Mucosa of stomach (tissue), 1 donor: Measurements from ENCODE around the gene LGALS1.

Experiments used
- H3K27me3 ChIP-seq: one replicate; pipeline ENCODE4 v1.7.0; 2013; ENCODE audit warnings: mild to moderate bottlenecking, low read length; ENCODE audit not compliant: control insufficient read depth, insufficient read depth
- H3K36me3 ChIP-seq: one replicate; pipeline ENCODE4 v1.7.0; 2013; ENCODE audit warnings: low read length; ENCODE audit not compliant: control insufficient read depth, insufficient read depth
- H3K4me1 ChIP-seq: one replicate; pipeline ENCODE4 v1.7.0; 2013; ENCODE audit warnings: mild to moderate bottlenecking, low read length; ENCODE audit not compliant: control insufficient read depth, insufficient read depth
- H3K4me3 ChIP-seq: one replicate; pipeline ENCODE4 v1.7.0; 2013; ENCODE audit warnings: low read length
- H3K9ac ChIP-seq: one replicate; pipeline ENCODE4 v1.7.0; 2013; ENCODE audit warnings: mild to moderate bottlenecking, low read length, moderate library complexity
- H3K9me3 ChIP-seq: one replicate; pipeline ENCODE4 v1.7.0; 2013; ENCODE audit warnings: mild to moderate bottlenecking, low read length, moderate library complexity; ENCODE audit not compliant: control insufficient read depth
- donor health status: Pancreatic carcinoma.

The LGALS1 gene

GRCh38 chr22:37674951-37675929 is at the start of gene LGALS1:
LGALS1 (plus strand) TSS chr22:37675636; CDS start chr22:37675703, 67 bp downstream.
- Histone ChIP-seq H3K4me3 (peak within 1 kb of the TSS; percentile 50), H3K27me3 (no peaks in the 10 kb centered on the region), H3K9ac (peak within 1 kb of the TSS; percentile 65), H3K4me1 (peaks cover 37% of the 10 kb centered on the region), H3K9me3 (no peaks in the 10 kb centered on the region), H3K36me3 (no peaks in the 10 kb centered on the region)

- Histone ChIP-seq H3K27me3 (no peaks in the 10 kb centered on the region), H3K9me3 (no peaks in the 10 kb centered on the region), H3K36me3 (peaks cover 6% of the 10 kb centered on the region), H3K4me1 (peaks cover 27% of the 10 kb centered on the region), H3K4me3 (no peak overlapping the region), H3K9ac (no peak overlapping the region)
Observed at GRCh38 chr22:37625737-37626136, 49.7 kb upstream of the LGALS1 start.

- no peaks in the 10 kb centered on the region for H3K27me3 ChIP-seq
- no peaks in the 10 kb centered on the region for H3K9me3 ChIP-seq
- H3K4me1 ChIP-seq = peaks cover 27% of the 10 kb centered on the region
- no peak overlapping the region for H3K9ac ChIP-seq
- H3K36me3 ChIP-seq = peaks cover 6% of the 10 kb centered on the region
- H3K4me3 ChIP-seq = no peak overlapping the region
Observed at GRCh38 chr22:37626144-37626543, 49.3 kb upstream of the LGALS1 start.

- H3K9me3 ChIP-seq = no peaks in the 10 kb centered on the region
- no peak overlapping the region for H3K9ac ChIP-seq
- no peak overlapping the region for H3K4me3 ChIP-seq
- no peaks in the 10 kb centered on the region for H3K27me3 ChIP-seq
- H3K36me3 ChIP-seq = peaks cover 6% of the 10 kb centered on the region
- peaks cover 27% of the 10 kb centered on the region for H3K4me1 ChIP-seq
Observed at GRCh38 chr22:37626556-37627075, 48.8 kb upstream of the LGALS1 start.

- no peak overlapping the region for H3K4me3 ChIP-seq
- H3K36me3 ChIP-seq = peaks cover 6% of the 10 kb centered on the region
- H3K9me3 ChIP-seq = no peaks in the 10 kb centered on the region
- H3K27me3 ChIP-seq = no peaks in the 10 kb centered on the region
- no peak overlapping the region for H3K9ac ChIP-seq
- H3K4me1 ChIP-seq = peaks cover 27% of the 10 kb centered on the region
Observed at GRCh38 chr22:37627121-37627520, 48.3 kb upstream of the LGALS1 start.

GRCh38 chr22:37627545-37627944 is 47.9 kb upstream of the LGALS1 start:
- Histone ChIP-seq H3K27me3 (no peaks in the 10 kb centered on the region), H3K36me3 (peaks cover 6% of the 10 kb centered on the region), H3K4me3 (no peak overlapping the region), H3K9me3 (no peaks in the 10 kb centered on the region), H3K4me1 (peaks cover 31% of the 10 kb centered on the region), H3K9ac (no peak overlapping the region)

GRCh38 chr22:37628830-37629229 is 46.6 kb upstream of the LGALS1 start:
- H3K4me3 ChIP-seq = no peak overlapping the region
- H3K9me3 ChIP-seq = no peaks in the 10 kb centered on the region
- no peak overlapping the region for H3K9ac ChIP-seq
- peaks cover 41% of the 10 kb centered on the region for H3K4me1 ChIP-seq
- no peaks in the 10 kb centered on the region for H3K27me3 ChIP-seq
- peaks cover 6% of the 10 kb centered on the region for H3K36me3 ChIP-seq

GRCh38 chr22:37629928-37630327 is 45.5 kb upstream of the LGALS1 start:
- H3K4me3 ChIP-seq = no peak overlapping the region
- H3K9me3 ChIP-seq = no peaks in the 10 kb centered on the region
- no peak overlapping the region for H3K9ac ChIP-seq
- peaks cover 48% of the 10 kb centered on the region for H3K4me1 ChIP-seq
- no peaks in the 10 kb centered on the region for H3K27me3 ChIP-seq
- H3K36me3 ChIP-seq = peaks cover 6% of the 10 kb centered on the region

GRCh38 chr22:37630839-37631435 is 44.5 kb upstream of the LGALS1 start:
- Histone ChIP-seq H3K9me3 (no peaks in the 10 kb centered on the region), H3K9ac (no peak overlapping the region), H3K36me3 (peaks cover 6% of the 10 kb centered on the region), H3K4me3 (no peak overlapping the region), H3K4me1 (peaks cover 50% of the 10 kb centered on the region), H3K27me3 (no peaks in the 10 kb centered on the region)

GRCh38 chr22:37631448-37632173 is 43.8 kb upstream of the LGALS1 start:
- Histone ChIP-seq H3K27me3 (no peaks in the 10 kb centered on the region), H3K9ac (no peak overlapping the region), H3K4me1 (peaks cover 44% of the 10 kb centered on the region), H3K36me3 (peaks cover 6% of the 10 kb centered on the region), H3K9me3 (no peaks in the 10 kb centered on the region), H3K4me3 (no peak overlapping the region)

GRCh38 chr22:37632174-37633088 is 43.0 kb upstream of the LGALS1 start:
- no peak overlapping the region for H3K4me3 ChIP-seq
- no peak overlapping the region for H3K9ac ChIP-seq
- no peaks in the 10 kb centered on the region for H3K27me3 ChIP-seq
- peaks cover 38% of the 10 kb centered on the region for H3K4me1 ChIP-seq
- peaks cover 6% of the 10 kb centered on the region for H3K36me3 ChIP-seq
- no peaks in the 10 kb centered on the region for H3K9me3 ChIP-seq
